Stimulated activated CD8-positive, alpha-beta memory T cell treated with anti-CD3 and anti-CD28 coated beads, Interleukin-4, amount 100 ng/mL, for 1 hour (primary cell): ENCODE measurements around the gene STOM.

Experiments used
- DNase-seq, 2 donors: peaks; one replicate each; pipeline ENCODE4 v3.0.0-alpha.2; 2020; ENCODE audit warnings: low read depth in 2 of 2, low spot score in 1 of 2

The STOM gene

DNA sequence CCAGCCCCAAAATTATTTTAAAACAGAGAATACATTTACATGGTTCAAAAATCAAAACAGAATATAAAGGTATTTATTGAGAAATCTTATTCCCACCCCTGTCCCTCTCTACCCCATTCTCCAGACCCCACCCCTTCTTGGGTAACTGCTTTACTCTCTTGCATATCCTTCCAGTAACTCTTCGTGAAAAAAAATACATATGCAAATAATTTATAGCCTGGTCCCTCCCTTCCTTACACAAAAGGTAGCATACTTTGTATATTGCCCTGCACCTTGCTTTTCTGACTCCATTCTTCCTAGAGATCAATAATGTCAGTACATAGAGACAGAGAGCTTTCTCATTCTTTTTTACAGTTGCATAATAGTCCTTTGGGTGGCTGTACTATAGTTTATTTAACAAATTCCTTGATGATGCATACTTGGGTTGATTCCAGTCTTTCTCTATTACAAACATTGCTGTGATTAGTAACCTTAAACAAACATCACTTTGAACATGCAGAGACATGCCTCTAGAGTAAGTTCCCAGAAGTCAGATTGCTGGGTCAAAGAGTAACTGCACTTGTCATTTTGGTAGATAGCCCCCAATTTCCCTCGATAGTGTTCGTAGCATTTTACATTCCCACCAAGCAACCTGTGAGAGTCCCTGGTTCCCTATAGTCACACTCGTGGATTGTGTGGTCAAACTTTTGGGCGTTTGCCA, 47.9 kb downstream of the STOM start:
- DNase-seq, result no peak

DNA sequence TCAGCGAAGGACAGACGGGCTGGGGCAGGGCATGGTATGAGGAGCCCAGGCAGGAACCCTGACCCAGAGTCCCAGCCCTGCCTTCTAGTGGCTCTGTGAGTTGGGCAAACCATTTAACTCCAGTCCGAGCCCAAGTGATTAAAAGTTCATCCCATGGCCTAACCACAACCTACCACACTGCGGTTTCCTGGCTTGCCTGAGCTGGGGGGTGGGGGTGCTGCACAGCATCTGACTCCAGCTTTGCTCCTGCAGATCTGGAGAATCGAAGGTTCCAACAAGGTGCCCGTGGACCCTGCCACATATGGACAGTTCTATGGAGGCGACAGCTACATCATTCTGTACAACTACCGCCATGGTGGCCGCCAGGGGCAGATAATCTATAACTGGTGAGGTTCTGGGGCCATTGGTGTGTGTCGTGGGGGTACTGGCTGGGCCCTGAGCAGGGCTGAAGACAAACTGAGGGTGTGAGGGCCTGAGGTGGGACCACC, 49.0 kb downstream of the STOM start:
- DNase-seq, result no peak

DNA sequence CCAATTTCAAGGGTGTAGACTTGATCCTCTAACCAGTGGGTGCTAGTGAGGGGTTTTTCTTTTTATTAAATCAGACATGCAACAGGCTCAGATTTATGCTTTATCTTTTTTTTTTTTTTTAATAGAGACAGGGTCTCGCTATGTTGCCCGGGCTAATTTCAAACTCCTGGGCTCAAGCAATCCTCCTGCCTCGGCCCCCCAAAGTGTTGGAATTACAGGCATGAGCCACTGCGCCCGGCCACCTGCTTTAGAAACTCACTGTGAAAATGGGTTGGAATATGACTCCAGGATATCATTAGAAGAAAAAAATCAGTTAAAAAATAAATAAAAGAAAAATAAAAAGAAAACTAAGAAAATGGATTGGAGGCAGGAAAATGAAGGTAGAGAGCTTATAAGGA, 50.7 kb downstream of the STOM start:
- DNase-seq, result no peak

DNA sequence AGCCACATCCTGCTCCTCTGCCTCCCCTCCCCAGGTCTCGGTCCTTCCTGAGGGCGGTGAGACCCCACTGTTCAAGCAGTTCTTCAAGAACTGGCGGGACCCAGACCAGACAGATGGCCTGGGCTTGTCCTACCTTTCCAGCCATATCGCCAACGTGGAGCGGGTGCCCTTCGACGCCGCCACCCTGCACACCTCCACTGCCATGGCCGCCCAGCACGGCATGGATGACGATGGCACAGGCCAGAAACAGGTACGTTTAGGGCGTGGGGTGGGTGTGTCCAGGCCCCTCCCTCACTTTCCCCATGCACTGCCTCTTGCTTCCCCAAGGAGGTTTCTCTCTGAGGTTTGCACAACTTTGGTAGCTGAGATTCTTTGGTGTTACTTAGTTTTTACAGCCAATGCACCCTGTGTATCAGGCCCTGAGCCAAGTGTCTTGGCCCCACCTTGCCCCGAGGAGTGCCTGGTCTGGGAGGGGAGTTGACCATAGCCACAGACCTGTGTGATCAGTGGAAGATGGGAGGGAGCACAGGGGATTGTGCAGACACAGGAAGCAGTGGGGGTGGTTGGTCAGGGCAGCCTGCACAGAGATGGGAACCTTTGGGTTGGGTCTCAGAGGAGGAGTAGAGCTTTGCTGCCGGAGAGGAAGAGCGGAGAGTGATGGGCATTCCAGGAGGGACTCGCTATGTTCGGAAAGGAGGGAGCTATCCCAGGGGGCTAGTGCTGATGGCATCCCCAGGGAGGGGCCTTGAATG, 51.2 kb downstream of the STOM start:
- DNase-seq, result no peak

DNA sequence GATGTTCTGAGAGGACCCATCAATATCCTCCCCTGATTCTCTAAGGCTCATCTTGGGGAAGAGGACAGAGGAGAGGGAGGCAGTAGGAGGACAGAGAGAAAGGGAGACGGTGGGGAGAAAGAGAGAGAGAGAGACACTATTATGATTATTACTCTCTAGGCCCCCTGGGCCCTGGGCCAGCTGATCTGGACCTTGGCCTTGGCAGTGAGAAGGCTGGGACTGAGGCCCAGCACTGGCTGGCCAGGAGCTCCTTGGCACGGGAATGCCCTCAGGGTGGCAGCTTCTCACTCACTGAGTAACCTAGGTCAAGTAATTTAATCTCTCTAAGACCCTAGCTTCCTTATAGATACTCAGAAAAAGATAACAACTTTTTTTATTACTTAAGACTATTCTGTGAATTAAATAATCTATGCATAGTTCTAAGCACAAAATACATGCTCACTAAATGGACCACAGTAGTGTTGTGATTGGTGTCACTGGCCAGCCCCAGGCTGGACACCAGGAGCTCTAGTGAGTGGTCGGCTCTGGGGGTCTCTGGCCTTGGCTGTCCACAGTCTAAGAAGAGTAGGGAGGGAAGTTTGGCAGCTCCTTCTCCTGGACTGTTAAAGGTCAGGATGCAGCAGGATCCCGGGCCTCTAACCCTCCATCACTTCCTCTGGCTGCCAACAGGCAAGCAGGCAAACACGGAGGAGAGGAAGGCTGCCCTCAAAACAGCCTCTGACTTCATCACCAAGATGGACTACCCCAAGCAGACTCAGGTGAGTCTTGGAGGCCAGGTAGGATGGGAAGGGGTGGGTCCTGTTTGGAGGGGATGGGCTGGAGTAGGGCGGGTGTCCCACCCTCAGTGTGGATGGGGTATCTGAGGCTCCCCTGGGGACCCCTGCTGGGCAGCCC, 52.1 kb downstream of the STOM start:
- DNase-seq, result no peak

DNA sequence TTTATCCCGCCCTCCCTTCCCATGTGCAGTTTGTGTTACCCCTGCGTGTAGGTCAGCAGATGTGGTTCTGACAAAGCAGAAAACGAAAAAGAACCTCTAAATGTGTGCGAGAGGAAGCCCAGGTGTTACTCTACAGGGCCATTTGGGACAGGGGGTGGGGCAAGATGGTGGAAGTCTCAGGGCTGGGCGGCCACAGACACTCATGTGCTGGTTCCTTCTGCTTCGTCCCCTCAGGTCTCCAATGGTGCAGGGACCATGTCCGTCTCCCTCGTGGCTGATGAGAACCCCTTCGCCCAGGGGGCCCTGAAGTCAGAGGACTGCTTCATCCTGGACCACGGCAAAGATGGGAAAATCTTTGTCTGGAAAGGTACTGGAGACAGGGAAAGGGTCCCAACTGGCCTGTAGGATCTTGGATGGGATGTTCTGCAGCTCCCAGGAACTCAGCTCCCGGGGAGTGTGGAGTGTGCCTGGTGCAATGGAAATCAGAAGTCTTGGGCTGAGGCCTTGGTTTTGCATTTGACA, 53.1 kb downstream of the STOM start:
- DNase-seq, result no peak

DNA sequence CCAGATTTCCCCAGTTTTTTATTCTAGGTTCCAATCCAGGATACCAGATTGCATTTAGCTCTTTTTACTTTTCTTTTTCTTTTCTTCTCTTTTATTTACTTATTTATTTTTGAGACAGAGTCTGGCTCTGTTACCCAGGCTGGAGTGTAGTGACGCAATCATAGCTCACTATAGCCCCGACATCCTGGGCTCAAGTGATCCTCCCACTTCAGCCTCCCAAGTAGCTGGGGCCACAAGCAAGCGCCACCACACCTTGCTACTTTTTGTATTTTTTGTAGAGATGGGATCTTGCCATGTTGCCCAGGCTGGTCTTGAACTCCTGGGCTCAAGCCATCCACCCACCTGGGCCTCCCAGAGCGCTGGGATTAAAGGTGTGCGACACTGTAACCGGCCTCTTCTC, 53.7 kb downstream of the STOM start:
- no peak for DNase-seq

DNA sequence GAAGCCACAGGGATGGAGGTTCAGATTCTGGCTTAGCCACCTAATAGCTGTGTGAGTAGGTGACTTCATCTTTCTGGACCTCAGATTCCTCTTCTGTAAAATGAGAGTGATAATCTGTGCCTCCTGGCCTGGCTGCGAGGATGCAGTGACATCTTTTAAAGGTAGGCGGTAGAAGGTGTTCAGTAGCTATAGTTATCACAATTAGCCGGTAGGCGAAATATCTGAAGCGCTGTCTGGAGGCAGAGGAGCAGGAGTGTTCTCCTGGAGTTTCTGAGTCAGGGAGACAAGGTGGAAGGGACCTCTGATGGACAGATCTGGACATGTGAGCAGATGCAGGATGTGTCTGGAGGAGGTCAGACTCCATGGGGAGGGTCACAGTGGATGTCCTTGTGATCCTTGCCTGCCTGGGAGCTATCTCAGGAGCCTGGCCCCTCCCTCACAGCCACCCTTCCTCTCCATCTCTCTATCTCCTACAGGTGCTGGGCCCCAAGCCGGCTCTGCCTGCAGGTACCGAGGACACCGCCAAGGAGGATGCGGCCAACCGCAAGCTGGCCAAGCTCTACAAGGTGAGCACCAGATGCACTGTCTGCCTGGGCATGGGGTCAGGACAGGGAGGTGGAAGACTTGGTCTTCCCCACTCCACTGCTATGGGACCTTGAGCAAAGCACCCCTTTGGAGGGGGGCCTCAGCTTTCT, 56.4 kb downstream of the STOM start:
- DNase-seq, result no peak

DNA sequence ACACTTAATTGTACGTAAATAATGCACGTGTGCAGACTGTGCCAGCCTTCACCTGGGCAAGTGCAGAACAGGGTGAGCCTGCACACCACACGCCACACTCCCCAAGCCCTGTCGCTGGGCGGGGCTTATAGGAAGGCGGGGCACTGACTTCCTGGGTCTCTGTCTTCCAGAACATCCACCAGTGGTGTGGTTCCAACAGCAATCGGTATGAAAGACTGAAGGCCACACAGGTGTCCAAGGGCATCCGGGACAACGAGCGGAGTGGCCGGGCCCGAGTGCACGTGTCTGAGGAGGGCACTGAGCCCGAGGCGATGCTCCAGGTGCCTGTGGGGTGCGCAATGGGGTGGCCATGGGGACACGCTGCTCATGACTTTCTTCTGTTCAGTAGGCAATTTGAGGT, 57.9 kb downstream of the STOM start:
- no peak for DNase-seq

DNA sequence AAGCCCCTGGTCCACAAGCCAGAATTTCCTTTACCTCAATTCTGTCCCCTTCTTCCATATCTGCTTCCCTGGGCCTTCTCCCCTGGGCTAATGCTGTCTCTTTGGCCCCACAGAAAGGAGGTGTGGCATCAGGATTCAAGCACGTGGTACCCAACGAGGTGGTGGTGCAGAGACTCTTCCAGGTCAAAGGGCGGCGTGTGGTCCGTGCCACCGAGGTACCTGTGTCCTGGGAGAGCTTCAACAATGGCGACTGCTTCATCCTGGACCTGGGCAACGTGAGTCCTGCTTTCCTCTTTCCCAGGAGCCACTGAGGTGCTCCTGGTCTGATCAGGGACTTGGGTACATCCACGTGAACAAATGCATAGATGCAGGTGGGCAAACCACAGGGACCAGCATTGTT, 59.5 kb downstream of the STOM start:
- DNase-seq, result no peak

DNA sequence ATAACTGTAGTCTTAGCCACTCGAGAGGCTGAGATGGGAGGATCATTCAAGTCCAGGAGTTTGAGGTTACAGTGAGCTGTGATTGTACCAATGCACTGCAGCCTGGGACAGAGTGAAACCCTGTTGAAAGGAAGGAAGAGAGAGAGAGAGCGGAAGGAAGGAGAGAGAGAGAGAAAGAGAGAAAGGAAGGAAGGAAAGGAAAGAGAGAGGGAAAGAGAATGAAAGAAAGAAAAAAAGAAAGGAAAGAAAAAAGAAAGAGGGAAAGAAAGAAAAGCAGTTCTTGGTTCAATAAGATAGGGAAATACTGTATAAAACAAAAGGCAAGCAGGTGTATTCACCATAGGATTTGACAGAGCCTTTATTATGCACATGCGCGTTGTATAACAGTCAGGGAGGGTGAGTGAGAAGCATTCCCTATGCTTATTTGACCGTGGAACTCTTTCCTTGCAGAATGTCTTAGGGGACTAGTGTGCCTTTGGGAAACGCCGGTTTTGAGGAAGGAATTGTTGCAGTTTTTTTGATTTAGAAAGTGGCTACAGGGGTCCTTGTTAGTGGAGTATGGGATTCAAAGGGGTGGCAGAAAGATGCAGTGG, 60.1 kb downstream of the STOM start:
- DNase-seq, result no peak

DNA sequence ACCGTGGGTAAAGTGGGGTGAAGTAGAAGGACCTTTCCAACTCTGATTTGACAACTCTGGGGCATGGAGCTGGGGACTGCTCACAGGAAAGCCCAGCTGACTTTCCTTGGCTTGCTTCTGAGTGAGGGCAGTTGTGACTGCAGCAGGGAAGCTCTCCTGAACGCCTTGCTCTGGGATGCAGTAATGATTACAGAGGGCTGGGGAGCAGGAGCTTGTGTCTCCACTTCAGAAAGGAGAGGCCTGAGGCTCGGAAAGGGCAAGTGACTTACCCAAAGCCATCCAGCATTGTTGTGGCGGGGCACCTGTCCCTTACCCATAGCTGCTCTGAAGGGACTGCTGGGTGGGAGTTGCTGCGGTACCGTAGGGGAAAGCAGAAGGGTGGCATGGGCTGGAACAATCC, 60.9 kb downstream of the STOM start:
- DNase-seq, result no peak

DNA sequence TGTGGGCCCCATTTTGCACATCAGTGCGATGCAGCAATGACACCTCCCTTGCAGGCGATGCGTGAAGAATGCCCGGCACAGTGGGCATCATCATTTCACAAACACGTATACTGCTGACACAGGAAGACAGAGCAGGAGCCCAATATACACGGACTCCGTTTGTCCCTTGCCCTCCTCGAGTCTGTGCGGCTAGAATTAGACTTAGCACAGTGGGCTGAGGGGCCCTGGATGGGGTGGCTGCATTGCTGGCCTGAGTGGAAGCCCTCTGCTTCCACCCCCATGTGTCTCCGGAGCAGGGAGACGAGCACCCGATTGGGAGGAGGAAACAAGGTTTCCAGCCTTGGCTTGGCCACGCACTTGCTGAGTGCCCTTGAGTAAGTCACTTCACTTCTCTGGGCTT, 61.3 kb downstream of the STOM start:
- no peak for DNase-seq

DNA sequence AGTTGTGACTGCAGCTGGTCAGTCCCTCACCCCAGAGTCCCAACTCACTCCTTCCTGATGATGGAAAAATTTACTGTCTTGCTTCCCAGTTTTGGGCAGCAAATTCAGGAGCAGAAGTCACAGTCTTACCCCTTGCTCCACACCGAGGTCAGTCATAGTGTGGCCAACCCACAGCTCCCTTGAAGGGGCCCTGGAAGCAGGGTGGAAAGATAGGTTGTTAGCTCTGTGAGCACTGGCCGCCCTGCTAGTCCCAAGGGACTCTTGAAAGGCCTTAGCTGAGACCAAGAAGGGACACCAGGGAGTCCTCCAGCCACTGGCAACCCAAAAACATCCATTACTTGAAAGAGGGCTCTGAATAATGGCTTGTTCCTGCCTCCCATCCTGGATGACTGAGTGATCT, 62.1 kb downstream of the STOM start:
- DNase-seq, result no peak

DNA sequence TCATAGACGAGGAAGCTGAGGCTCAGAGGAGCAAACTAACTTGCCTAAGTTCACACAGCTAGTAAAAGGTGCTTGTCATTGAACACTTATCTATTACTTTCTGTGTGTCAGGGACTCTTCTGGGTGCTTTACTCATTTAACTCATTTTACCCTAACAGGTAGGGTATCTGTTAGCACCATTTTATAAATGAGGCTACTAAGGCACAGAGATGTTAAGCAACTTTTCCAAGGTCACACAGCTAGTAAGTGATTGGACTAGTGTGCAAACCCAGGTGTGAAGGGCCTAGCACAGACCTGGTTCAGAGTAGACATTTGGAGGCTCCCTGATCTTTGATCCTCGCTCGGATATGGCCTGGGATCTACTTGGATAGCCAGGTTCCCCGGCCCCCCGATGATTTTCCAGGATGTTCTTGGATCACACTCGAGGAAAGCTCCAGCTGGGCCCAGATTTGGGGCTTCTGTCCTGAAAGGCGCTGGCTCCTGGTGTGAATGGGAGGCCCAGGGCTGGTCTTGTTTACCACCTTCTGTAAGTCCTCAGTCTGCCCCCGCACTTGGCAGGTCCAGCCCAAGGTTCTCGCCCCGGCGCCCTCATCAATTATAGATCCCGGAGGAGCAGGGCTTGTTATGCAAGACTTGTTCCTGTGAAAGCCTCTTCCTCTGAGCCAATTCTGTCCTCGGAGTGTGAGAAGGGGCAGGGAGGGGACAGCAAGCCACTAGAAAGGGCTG, 64.6 kb downstream of the STOM start:
- DNase-seq, result no peak

DNA sequence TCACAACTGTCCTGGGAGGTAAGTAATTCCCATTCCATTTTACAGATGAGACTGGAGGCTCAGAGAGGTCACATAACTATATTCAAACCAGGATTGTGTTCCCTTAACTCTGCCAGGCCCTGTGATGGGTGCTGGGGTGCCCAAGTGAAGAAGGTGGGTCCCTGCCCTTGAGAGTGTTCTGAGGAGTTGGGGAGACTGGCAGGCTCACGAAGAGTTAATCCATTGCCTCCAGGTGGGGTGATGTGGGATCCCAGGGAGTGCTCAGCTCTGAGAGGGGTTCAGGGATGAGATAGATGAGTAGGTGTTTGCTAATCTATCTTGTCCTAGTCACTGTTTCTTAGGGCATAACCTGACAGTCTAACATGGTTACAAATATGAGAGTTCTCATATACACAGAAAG, 65.3 kb downstream of the STOM start:
- no peak for DNase-seq

DNA sequence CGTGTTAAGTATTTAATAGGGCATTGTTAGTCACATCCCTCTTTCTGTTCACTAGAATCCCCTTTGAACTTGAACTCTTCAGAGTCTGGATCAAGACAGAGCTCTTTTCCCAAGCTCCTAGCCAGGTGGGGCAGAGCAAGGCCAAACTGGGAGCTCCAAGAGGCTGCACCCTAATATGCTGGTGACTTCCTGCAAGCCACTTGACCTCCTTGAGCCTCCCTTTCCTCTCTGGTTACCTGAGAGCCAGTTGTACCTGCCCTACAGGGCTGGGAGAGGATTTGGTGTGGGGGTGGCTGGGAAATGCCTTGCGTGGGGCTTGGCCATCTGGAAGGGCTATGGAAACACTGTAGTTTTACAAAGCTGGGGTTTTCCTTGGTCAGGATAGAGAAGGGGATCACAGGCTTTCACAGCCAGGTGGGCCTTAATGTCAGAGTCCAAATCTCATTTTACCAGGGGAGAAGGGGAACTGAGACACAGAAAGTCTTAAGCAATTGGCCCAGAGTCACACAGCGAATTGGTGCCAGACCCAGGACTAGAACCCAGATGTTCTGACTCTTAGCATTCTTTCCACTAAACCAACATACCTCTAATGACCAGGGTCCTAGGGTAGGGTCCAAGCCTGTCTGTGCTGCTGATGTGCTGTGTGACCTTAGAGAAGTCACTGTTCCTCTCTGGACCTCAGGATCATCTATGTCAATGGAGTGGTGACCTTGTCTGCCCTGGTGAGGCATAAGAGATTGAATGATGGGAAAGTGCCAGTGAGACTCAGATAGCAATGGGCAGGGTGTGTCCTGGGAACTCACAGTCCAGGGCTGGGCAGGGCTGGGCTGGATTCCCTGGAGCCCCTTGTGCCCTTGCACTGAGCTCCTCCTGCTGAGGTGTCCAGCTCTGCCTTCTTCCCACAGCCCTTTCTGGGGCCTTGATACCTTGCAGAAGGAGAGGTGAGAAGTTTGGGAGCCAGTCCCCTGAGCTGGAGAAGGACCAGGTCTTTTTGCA, 66.3 kb downstream of the STOM start:
- DNase-seq, result no peak

DNA sequence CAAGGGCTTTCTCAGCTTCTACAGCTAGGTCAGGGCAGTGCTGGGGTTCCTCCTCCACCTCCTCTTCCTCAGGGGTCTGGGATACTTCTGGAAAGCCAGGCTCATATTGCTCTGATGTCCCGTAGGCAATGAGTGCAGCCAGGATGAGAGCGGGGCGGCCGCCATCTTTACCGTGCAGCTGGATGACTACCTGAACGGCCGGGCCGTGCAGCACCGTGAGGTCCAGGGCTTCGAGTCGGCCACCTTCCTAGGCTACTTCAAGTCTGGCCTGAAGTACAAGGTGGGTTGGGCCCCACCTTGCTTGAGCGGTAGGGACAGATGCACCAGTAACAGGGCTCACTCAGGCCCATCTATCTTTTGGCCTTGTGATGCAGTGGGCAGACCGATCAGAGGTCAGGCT, 67.3 kb downstream of the STOM start:
- DNase-seq, result no peak

DNA sequence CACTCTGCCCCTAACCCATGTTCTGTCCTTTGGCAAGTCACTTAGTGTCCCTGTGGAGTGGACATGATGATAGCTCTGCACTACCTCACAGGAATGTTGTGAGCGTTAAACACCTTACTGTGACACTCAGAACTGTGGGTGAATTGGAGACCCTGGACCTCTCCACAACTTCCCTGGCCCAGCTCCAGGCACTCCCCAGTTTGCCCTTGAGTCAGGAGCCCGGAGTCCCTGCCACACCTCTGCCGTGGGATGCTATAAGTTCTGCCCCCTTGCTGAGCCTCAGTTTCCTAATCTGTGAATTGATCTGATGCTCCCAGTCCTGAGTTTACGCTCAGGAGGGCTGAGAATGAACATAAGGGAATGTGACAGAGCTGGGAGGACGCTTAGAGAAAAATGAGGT, 67.7 kb downstream of the STOM start:
- DNase-seq, result no peak
